Measurements from ENCODE around the gene PYDC1. TPM values are rescaled to one million over a fixed set of nuclear protein-coding genes. Genes with fewer than 3 reads are reported as not detected.

Gene PYDC1
- total and polyA plus RNA-seq, 10 of the 15 experiments (the other 5 are each of a cell fraction or from before 2014, with no cell fraction given): not detected

- in situ Hi-C loops (cut with MboI) (no loop called here), intact Hi-C loops (cut with micrococcal nuclease; ENCODE audit: unreplicated experiment) (loop anchor here (10.0 kb wide), 1 partner anchor 688 kb away; the partner anchor contains the start of gene ZNF267)
- no peak overlapping the region for H3K9ac ChIP-seq (ENCODE audit: control insufficient read depth, insufficient read depth, low read length)
- FAIRE-seq (no peak), ATAC-seq (0 out of 3 replicates have a peak, but pooled peaks have one; percentile 4), DNase-seq (ENCODE audit: low read depth, low spot score) (no peak)
- SMC1A ChIA-PET (ENCODE audit: uncharacterized antibody, unreplicated experiment): interaction anchor here (0.6 to 1.3 kb wide), 2 partner anchors 14 to 24 kb away, joined by 3 read pairs; no protein-coding TSS in a partner anchor
- RAD21 ChIA-PET (ENCODE audit: unreplicated experiment): no interaction called here
- no peak overlapping the region; the same call in 1 of the 2 replicates for H3K4me2 ChIP-seq (ENCODE audit: control insufficient read depth, insufficient read depth)
- BruUV-seq (replicated peaks): TSS peak; percentile 2
- H3K4me3 ChIP-seq: no peak overlapping the region
- CTCF ChIA-PET: interaction anchor here (0.7 to 1.4 kb wide), 5 partner anchors 9 to 255 kb away, joined by 3 to 5 read pairs (median 3); partner anchors contain the start of gene ZNF843
- H2AFZ ChIP-seq (ENCODE audit: control insufficient read depth, low read depth, low read length): no peak overlapping the region
- H3K36me3 ChIP-seq (ENCODE audit: control insufficient read depth in 2 of 2, insufficient read depth in 2 of 2, low read length in 1 of 2): peaks cover 40 to 75% of the 10 kb centered on the region in 2 experiments
- peaks cover 16% of the 10 kb centered on the region for H4K20me1 ChIP-seq (ENCODE audit: control insufficient read depth, insufficient read depth)
- H3K79me2 ChIP-seq (ENCODE audit: control insufficient read depth, insufficient read depth, low read length): peaks cover 66% of the 10 kb centered on the region
- H3K4me1 ChIP-seq (ENCODE audit: control insufficient read depth, insufficient read depth, low read length): peaks cover 4% of the 10 kb centered on the region
- H3K9me3 ChIP-seq (replicated peaks; ENCODE audit: control insufficient read depth, insufficient read depth, low read length): no peaks in the 10 kb centered on the region
- no peak overlapping the region for H3K27ac ChIP-seq (ENCODE audit: control insufficient read depth, insufficient read depth)
- POLR2A ChIA-PET: interaction anchor here (0.5 kb wide), 1 partner anchor 68 kb away, joined by 4 read pairs; no protein-coding TSS in a partner anchor
- H3K27me3 ChIP-seq (replicated peaks in 1 of 2; ENCODE audit: control insufficient read depth in 2 of 2, insufficient read depth in 2 of 2, low read length in 1 of 2): no peaks in the 10 kb centered on the region
- 80% methylated on average over 10 of the region's 10 CpGs for WGBS (ENCODE audit: insufficient coverage, insufficient replicate concordance, low lambda C conversion rate, missing lambda C conversion rate)
- TF ChIP-seq CUX1 (IDR thresholded peaks at IDR 0.05; ENCODE audit: insufficient replicate concordance, low read depth, low read length): no peak
- TF ChIP-seq MLLT1 (IDR thresholded peaks at IDR 0.05): no peak
- TF ChIP-seq ZNF687 (IDR thresholded peaks at IDR 0.05): no peak
- TF ChIP-seq SREBF1 (IDR thresholded peaks at IDR 0.05; ENCODE audit: low read length): no peak
- no peak for TF ChIP-seq RCOR1 (conservative IDR thresholded peaks at IDR 0.05; ENCODE audit: low read depth, low read length)
- no peak for TF ChIP-seq ZNF384 (IDR thresholded peaks at IDR 0.05; ENCODE audit: borderline replicate concordance, low read depth, low read length)
- no peak for TF ChIP-seq HDGF (IDR thresholded peaks at IDR 0.05)
- TF ChIP-seq EP300 (IDR thresholded peaks at IDR 0.05; ENCODE audit: borderline replicate concordance in 1 of 2, control insufficient read depth in 1 of 2, low read depth in 2 of 2, low read length in 2 of 2): no peak
- TF ChIP-seq ZNF24 (IDR thresholded peaks at IDR 0.05): no peak
- TF ChIP-seq TBL1XR1 (IDR thresholded peaks at IDR 0.05; ENCODE audit: low read depth, low read length): no peak
- no peak for TF ChIP-seq NFYA (IDR thresholded peaks at IDR 0.05; ENCODE audit: borderline replicate concordance, low read depth, low read length)
Observed at GRCh38 chr16:31186930-31187807, 29.8 kb downstream of the PYDC1 start.

Data from GM12878 (cell line).